CD4-positive, alpha-beta T cell treated with Interleukin-10 for 1 hour (primary cell): ENCODE results near the gene SRCIN1.

Source experiments
- DNase-seq: peaks from one replicate; pipeline ENCODE4 v3.0.0-alpha.2; 2020

SRCIN1 gene

GRCh38 chr17:38560503-38561318, 45.0 kb downstream of the SRCIN1 start:
- peak; percentile 29 for DNase-seq

- no peak for DNase-seq
Observed at GRCh38 chr17:38559880-38560230, 45.9 kb downstream of the SRCIN1 start.

GRCh38 chr17:38559051-38559879, 46.5 kb downstream of the SRCIN1 start:
- peak; percentile 89 for DNase-seq

- no peak for DNase-seq
Observed at GRCh38 chr17:38558728-38559050, 47.1 kb downstream of the SRCIN1 start.

GRCh38 chr17:38557836-38558727, 47.7 kb downstream of the SRCIN1 start:
- peak; percentile 91 for DNase-seq

GRCh38 chr17:38557396-38557795, 48.4 kb downstream of the SRCIN1 start:
- no peak for DNase-seq

- no peak for DNase-seq
Observed at GRCh38 chr17:38556239-38556638, 49.5 kb downstream of the SRCIN1 start.

- no peak for DNase-seq
Observed at GRCh38 chr17:38554430-38555350, 51.1 kb downstream of the SRCIN1 start.

GRCh38 chr17:38552343-38552742, 53.4 kb downstream of the SRCIN1 start:
- no peak for DNase-seq

GRCh38 chr17:38551121-38551520, 54.6 kb downstream of the SRCIN1 start:
- no peak for DNase-seq

GRCh38 chr17:38550661-38551060, 55.1 kb downstream of the SRCIN1 start:
- DNase-seq: no peak

GRCh38 chr17:38549285-38549684, 56.5 kb downstream of the SRCIN1 start:
- DNase-seq: no peak

- no peak for DNase-seq
Observed at GRCh38 chr17:38547444-38547843, 58.3 kb downstream of the SRCIN1 start.

- no peak for DNase-seq
Observed at GRCh38 chr17:38546396-38546795, 59.4 kb downstream of the SRCIN1 start.

- DNase-seq: no peak
Observed at GRCh38 chr17:38545531-38546225, 60.1 kb downstream of the SRCIN1 start.

GRCh38 chr17:38544839-38545209, 60.9 kb downstream of the SRCIN1 start:
- no peak for DNase-seq

GRCh38 chr17:38544175-38544838, 61.4 kb downstream of the SRCIN1 start:
- DNase-seq: no peak

GRCh38 chr17:38543403-38544174, 62.2 kb downstream of the SRCIN1 start:
- no peak for DNase-seq

- no peak for DNase-seq
Observed at GRCh38 chr17:38542286-38542685, 63.5 kb downstream of the SRCIN1 start.

GRCh38 chr17:38541281-38541680, 64.5 kb downstream of the SRCIN1 start:
- no peak for DNase-seq
